Parathyroid adenoma (tissue), 2 donors: ENCODE results near the gene PTPRD.

Source experiments
- H2AFZ ChIP-seq: fragments of 300-600 bp; sonication (generic); one replicate; pipeline ENCODE4 v1.7.0; 2017; ENCODE audit warnings: antibody characterized with exemption, mild to moderate bottlenecking
- H3K27ac ChIP-seq: fragments of 300-600 bp; sonication (generic); one replicate; pipeline ENCODE4 v1.7.0; 2017
- H3K27me3 ChIP-seq: fragments of 300-600 bp; sonication (generic); one replicate; pipeline ENCODE4 v1.7.0; 2017; ENCODE audit warnings: low read length; ENCODE audit not compliant: control insufficient read depth, insufficient read depth
- H3K36me3 ChIP-seq: fragments of 300-600 bp; sonication (generic); one replicate; pipeline ENCODE4 v1.7.0; 2017; ENCODE audit warnings: low read length; ENCODE audit not compliant: control insufficient read depth, insufficient read depth
- H3K4me1 ChIP-seq: fragments of 300-600 bp; sonication (generic); one replicate; pipeline ENCODE4 v1.7.0; 2017; ENCODE audit warnings: control low read depth
- H3K4me2 ChIP-seq: fragments of 300-600 bp; sonication (generic); one replicate; pipeline ENCODE4 v1.7.0; 2017; ENCODE audit warnings: low read length
- H3K4me3 ChIP-seq: fragments of 300-600 bp; sonication (generic); one replicate; pipeline ENCODE4 v1.7.0; 2017; ENCODE audit warnings: low read depth, low read length
- H3K79me2 ChIP-seq: fragments of 300-600 bp; sonication (generic); one replicate; pipeline ENCODE4 v1.7.0; 2017; ENCODE audit warnings: control low read depth
- H3K9ac ChIP-seq: fragments of 300-600 bp; sonication (generic); one replicate; pipeline ENCODE4 v1.7.0; 2017; ENCODE audit warnings: mild to moderate bottlenecking
- H3K9me3 ChIP-seq: fragments of 300-600 bp; sonication (generic); one replicate; pipeline ENCODE4 v1.7.0; 2017; ENCODE audit warnings: low read length; ENCODE audit not compliant: control insufficient read depth
- CTCF ChIP-seq: fragments of 300-600 bp; sonication (generic); IDR thresholded peaks from one replicate; pipeline ENCODE4 v1.7.0; 2017; ENCODE audit warnings: antibody characterized with exemption, mild to moderate bottlenecking
- donor health status: primary hyperparathyroidism.

The PTPRD gene

GRCh38 chr9:8640761-8641160 lies 1972.0 kb downstream of the PTPRD start:
- Histone ChIP-seq H3K79me2 (no peaks in the 10 kb centered on the region), H2AFZ (no peak overlapping the region), H3K9me3 (no peaks in the 10 kb centered on the region), H3K27me3 (no peaks in the 10 kb centered on the region), H3K4me2 (no peak overlapping the region), H3K4me1 (no peaks in the 10 kb centered on the region), H3K4me3 (no peak overlapping the region), H3K9ac (no peak overlapping the region), H3K36me3 (no peaks in the 10 kb centered on the region), H3K27ac (no peak overlapping the region)
- TF ChIP-seq CTCF: no peak

GRCh38 chr9:8637626-8638025 lies 1975.2 kb downstream of the PTPRD start:
- Histone ChIP-seq H3K27me3 (no peaks in the 10 kb centered on the region), H3K79me2 (no peaks in the 10 kb centered on the region), H3K36me3 (no peaks in the 10 kb centered on the region), H3K4me2 (no peak overlapping the region), H3K4me3 (no peak overlapping the region), H3K9me3 (no peaks in the 10 kb centered on the region), H3K27ac (no peak overlapping the region), H3K4me1 (no peaks in the 10 kb centered on the region), H3K9ac (no peak overlapping the region), H2AFZ (no peak overlapping the region)
- TF ChIP-seq CTCF: no peak

GRCh38 chr9:8633784-8634183 lies 1979.0 kb downstream of the PTPRD start:
- Histone ChIP-seq H3K9ac (no peak overlapping the region), H2AFZ (no peak overlapping the region)
- no peak for TF ChIP-seq CTCF

GRCh38 chr9:8632493-8632892 lies 1980.3 kb downstream of the PTPRD start:
- Histone ChIP-seq H2AFZ (no peak overlapping the region), H3K79me2 (no peaks in the 10 kb centered on the region), H3K27me3 (no peaks in the 10 kb centered on the region), H3K27ac (no peak overlapping the region), H3K4me2 (no peak overlapping the region), H3K9ac (no peak overlapping the region), H3K36me3 (no peaks in the 10 kb centered on the region), H3K9me3 (no peaks in the 10 kb centered on the region), H3K4me1 (no peaks in the 10 kb centered on the region), H3K4me3 (no peak overlapping the region)
- no peak for TF ChIP-seq CTCF

More at GRCh38 chr9:8633784-8634183, 1979.0 kb downstream of the PTPRD start:
- Histone ChIP-seq H3K9me3 (no peaks in the 10 kb centered on the region), H3K4me1 (no peaks in the 10 kb centered on the region), H3K4me2 (no peak overlapping the region), H3K27me3 (no peaks in the 10 kb centered on the region), H3K36me3 (no peaks in the 10 kb centered on the region), H3K79me2 (no peaks in the 10 kb centered on the region), H3K4me3 (no peak overlapping the region), H3K27ac (no peak overlapping the region)

GRCh38 chr9:8628791-8629190 lies 1984.0 kb downstream of the PTPRD start:
- Histone ChIP-seq H3K27ac (no peak overlapping the region), H3K9me3 (no peaks in the 10 kb centered on the region), H3K27me3 (no peaks in the 10 kb centered on the region), H3K36me3 (no peaks in the 10 kb centered on the region), H3K9ac (no peak overlapping the region), H3K79me2 (no peaks in the 10 kb centered on the region), H2AFZ (no peak overlapping the region), H3K4me3 (no peak overlapping the region), H3K4me1 (no peaks in the 10 kb centered on the region), H3K4me2 (no peak overlapping the region)
- no peak for TF ChIP-seq CTCF
